Gastroesophageal sphincter (tissue), 4 donors: ENCODE results near the gene DDX17. TPM values are rescaled to one million over a fixed set of nuclear protein-coding genes. Genes with fewer than 3 reads are reported as not detected.

Source experiments
- ATAC-seq: fragments of 150-250 bp; one replicate; pipeline ENCODE4 v1.9.1; 2016; ENCODE audit warnings: mild to moderate bottlenecking, moderate library complexity
- H3K27ac ChIP-seq, 4 donors: fragments of 200-600 bp; sonication (generic) in 3 of 4; 1 replicate in 3 of 4; 2 replicates in 1 of 4; pipeline ENCODE4 v1.5.1; 2016 to 2019
- H3K27me3 ChIP-seq: fragments of 200-600 bp; sonication (generic); one replicate; pipeline ENCODE4 v1.5.1; 2019
- H3K36me3 ChIP-seq, 2 donors: fragments of 200-600 bp; sonication (generic); one replicate each; pipeline ENCODE4 v1.5.1; 2019; ENCODE audit warnings: control low read depth in 1 of 2
- H3K4me1 ChIP-seq, 3 donors: fragments of 200-600 bp; sonication (generic); 1 replicate in 2 of 3; 2 replicates in 1 of 3; pipeline ENCODE4 v1.5.1; 2016 to 2019; ENCODE audit warnings: control low read depth in 2 of 3
- H3K4me3 ChIP-seq, 2 donors: fragments of 200-600 bp; sonication (generic); one replicate each; pipeline ENCODE4 v1.5.1; 2019; ENCODE audit warnings: mild to moderate bottlenecking in 1 of 2, moderate library complexity in 1 of 2
- H3K9me3 ChIP-seq, 3 donors: fragments of 200-600 bp; sonication (generic); one replicate each; pipeline ENCODE4 v1.5.1; 2017 to 2019; ENCODE audit warnings: control low read depth in 2 of 3
- CTCF ChIP-seq, 4 experiments: fragments of 200-600 bp in 2 of 4; fragments of 450-650 bp in 2 of 4; sonication (generic) in 1 of 4; IDR thresholded peaks; one replicate each; pipeline ENCODE4 v1.5.1; 2017 to 2019; ENCODE audit warnings: antibody characterized with exemption in 4 of 4, mild to moderate bottlenecking in 2 of 4, moderate library complexity in 2 of 4
- EP300 ChIP-seq: sonication (generic); formaldehyde crosslinking; IDR thresholded peaks from one replicate; pipeline ENCODE4 v1.6.1; 2017; ENCODE audit warnings: antibody characterized with exemption, mild to moderate bottlenecking
- POLR2A ChIP-seq, 2 donors: fragments of 450-650 bp; IDR thresholded peaks; one replicate each; pipeline ENCODE4 v1.6.1; 2017; ENCODE audit warnings: antibody characterized with exemption in 2 of 2, mild to moderate bottlenecking in 2 of 2, moderate library complexity in 1 of 2
- POLR2AphosphoS5 ChIP-seq: sonication (generic); formaldehyde crosslinking; IDR thresholded peaks from one replicate; pipeline ENCODE4 v1.6.1; 2017; ENCODE audit warnings: antibody characterized with exemption
- WGBS, 2 donors: methylation state at CpG; one replicate each; pipeline ENCODE4 v1.1.5; 2018; ENCODE audit warnings: low coverage in 1 of 2; 5-methylcytosine and 5-hydroxymethylcytosine counted together
- total RNA-seq, 4 donors: library from RNA; depleted of rRNA; stranded (reverse); fragments of >200 nt; gene quantifications; one replicate each; pipeline ENCODE4 v1.1.0, GENCODE V29; 2016

DDX17 gene
- total RNA-seq, 4 donors from 2014 or later = 323 to 610 (median 490) TPM

DNA sequence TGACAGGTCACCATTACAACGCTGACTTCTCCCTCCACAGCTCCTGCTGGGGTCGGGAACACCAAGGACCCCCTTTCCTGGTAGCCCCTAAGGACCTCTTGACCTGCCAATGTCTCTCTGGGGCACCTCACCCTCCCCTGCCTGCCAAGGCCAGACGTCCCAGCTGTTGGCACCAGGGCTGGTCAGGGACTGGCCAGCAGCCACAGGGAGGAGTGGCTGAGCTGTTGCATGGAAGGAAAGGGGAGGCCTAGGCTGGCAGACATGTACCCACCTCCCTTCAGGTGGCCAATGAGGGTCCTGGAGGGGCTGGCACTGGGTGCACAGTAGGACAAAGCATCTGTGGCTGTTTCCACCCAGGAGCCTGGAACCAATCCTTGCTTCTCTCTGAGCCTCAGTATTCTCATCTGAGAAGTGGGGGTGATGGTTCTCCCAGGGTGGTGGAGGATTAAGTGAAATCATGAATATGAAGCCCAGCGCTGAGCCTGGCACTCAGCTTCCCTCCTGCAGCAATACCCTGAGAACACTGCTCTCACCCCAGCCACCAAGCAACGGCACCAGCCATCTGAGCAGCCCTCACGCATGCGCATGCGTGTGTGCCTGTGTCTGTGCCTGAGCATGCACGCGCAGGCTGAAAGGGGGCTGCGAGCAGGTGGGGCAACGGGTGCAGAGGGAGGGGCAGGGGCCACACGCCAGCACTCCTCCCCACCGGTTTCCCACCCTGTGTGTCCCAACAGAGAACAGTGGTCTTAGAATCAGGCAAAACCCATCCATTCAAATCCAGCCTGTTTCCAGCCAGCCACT, 57.0 kb downstream of the DDX17 start:
- peaks cover 85% of the 10 kb centered on the region for H3K27me3 ChIP-seq
- no peaks in the 10 kb centered on the region for H3K36me3 ChIP-seq
- no peaks in the 10 kb centered on the region for H3K9me3 ChIP-seq
- 83 to 84% methylated on average over 7 to 10 of the region's 14 CpGs for WGBS, 2 donors
- ATAC-seq = no peak
- H3K4me3 ChIP-seq = no peak overlapping the region
- peaks cover 0 to 8% (median 0%) of the 10 kb centered on the region in 3 donors for H3K4me1 ChIP-seq
- TF ChIP-seq POLR2AphosphoS5 (no peak), EP300 (no peak), POLR2A (IDR thresholded peaks at IDR 0.05) (no peak), CTCF (IDR thresholded peaks at IDR 0.05) (no peak)
- H3K27ac ChIP-seq = no peak overlapping the region

DNA sequence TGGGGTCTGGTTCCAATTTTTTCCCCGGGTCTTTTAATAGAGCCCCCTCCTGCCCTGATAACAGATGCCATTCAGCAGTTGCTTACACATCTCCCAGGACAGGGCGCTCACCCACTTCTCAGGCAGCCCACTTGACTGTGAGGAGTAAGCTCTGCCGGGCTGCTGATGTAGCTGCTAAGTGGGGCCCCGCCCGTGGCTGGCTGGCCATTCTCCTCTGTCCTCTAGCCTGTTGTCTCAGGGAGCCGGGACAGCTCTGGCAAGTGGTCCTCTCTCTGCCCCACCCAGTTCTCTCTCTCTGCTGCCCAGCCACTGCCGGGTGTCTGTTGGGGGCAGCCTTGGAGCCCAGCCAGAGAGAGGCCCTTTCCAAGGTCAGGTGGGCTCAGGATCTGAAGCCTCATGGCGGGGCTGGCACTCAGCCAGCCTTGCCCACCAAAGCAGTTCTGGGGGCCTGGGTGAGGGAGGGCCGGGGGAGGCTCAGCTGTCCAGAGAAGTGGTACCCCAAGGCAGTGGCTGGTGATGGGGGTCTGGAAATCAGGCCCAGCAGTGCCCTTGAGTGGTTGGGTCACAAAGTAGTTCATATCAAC, 60.0 kb downstream of the DDX17 start:
- H3K4me3 ChIP-seq = no peak overlapping the region
- H3K27ac ChIP-seq = no peak overlapping the region
- TF ChIP-seq POLR2A (IDR thresholded peaks at IDR 0.05) = no peak
- no peak for TF ChIP-seq EP300
- no peak for TF ChIP-seq CTCF (IDR thresholded peaks at IDR 0.05)
- TF ChIP-seq POLR2AphosphoS5 = no peak
- H3K4me1 ChIP-seq = no peaks in the 10 kb centered on the region
- H3K27me3 ChIP-seq = peaks cover 60% of the 10 kb centered on the region
- H3K36me3 ChIP-seq = no peaks in the 10 kb centered on the region
- ATAC-seq = no peak
- H3K9me3 ChIP-seq = no peaks in the 10 kb centered on the region
- WGBS, 2 donors = 20% methylated on average over 1 of the region's 9 CpGs; no CpG with 5 or more reads in 1 of the 2 donors

GRCh38 chr22:38444783-38445182, 61.3 kb downstream of the DDX17 start:
- no peak for TF ChIP-seq POLR2AphosphoS5
- no peaks in the 10 kb centered on the region for H3K4me1 ChIP-seq
- peaks cover 46% of the 10 kb centered on the region for H3K27me3 ChIP-seq

DNA sequence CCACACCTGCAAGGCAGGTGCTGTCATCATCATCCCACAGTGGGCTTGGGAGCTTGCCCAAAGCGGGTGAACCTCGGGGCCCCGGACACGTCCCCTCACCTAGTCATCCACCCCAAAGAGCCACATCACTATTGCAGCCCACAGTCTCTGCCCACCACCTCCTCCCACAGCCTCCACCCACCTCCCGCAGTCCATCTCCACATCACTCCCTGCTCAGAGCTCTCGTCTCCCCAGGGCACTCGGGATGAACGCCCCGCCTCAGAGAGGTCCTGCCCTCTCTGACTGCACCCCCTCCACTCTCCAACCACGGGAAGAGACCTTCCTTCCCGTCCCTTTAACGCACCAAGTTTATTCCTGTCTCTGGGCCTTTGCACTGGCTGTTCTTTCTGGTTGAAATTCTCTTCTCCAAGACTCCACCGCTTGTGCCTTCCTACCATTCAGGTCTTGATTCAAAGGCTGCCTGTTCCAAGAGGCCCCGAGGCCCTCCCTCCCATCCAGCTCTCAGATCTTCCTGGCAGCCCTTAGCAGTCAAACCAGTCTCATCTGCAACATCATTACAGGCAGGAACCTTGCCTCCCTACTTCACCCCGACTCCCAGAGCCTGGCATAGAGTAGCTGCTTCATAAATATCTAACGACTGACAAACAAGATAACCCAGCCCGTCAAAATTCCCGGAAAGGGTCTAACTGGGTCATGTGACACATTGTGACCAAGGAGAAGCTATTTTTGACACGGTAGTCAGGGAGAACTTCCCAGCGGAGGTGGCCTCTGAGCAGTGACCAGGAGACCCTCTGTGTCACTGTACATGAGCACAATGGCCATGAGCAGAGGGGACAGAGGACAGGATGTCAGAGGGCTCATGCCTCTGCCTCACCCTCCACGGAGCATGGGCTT, 62.2 kb downstream of the DDX17 start:
- H3K4me3 ChIP-seq = no peak overlapping the region
- H3K4me1 ChIP-seq = no peaks in the 10 kb centered on the region
- 43 to 65% methylated on average over 7 to 14 of the region's 21 CpGs for WGBS, 2 donors
- TF ChIP-seq POLR2A (IDR thresholded peaks at IDR 0.05) (no peak), CTCF (IDR thresholded peaks at IDR 0.05) (no peak), POLR2AphosphoS5 (no peak), EP300 (no peak)
- no peaks in the 10 kb centered on the region for H3K9me3 ChIP-seq
- peaks cover 43% of the 10 kb centered on the region for H3K27me3 ChIP-seq
- no peaks in the 10 kb centered on the region for H3K36me3 ChIP-seq
- H3K27ac ChIP-seq = no peak overlapping the region
- ATAC-seq = no peak

More at GRCh38 chr22:38444783-38445182, 61.3 kb downstream of the DDX17 start:
- Histone ChIP-seq H3K27ac (no peak overlapping the region), H3K9me3 (no peaks in the 10 kb centered on the region), H3K36me3 (no peaks in the 10 kb centered on the region), H3K4me3 (no peak overlapping the region)
- 94 to 100% methylated on average over 1 to 7 of the region's 10 CpGs for WGBS, 2 donors
- ATAC-seq = no peak

DNA sequence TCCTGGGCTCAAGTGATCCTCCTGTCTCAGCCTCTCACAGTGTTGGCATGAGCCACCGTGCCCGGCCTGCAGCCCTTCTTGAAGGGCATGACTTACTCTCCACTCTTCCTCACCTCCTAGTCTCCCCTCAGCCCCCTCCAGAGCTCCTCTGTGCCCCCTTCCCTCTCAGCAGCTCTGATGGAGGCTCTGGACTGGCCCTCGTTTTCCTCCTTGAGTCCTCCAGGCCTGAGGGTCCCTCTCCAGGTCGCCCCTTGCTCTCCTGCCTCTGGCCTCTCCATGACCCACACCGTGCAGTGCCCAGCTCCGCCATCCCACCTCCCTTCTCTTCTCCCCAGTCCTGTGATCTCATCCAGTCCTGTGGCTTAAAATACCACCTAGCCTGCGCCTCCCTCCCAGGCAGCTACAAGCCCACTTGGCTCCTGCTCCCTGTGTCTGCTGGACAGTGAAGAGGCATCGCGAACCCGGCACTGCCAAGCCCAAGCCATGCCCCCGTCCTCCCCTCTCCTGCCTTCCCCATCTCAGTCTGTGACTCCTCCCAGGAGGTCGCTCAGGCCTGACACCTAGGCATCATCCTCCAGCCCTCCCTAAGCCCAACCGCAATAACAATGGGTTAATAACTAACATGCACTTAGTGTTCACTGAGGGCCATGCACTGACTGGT, 63.0 kb downstream of the DDX17 start:
- TF ChIP-seq EP300 (no peak), POLR2AphosphoS5 (no peak)
- H3K27me3 ChIP-seq = peaks cover 40% of the 10 kb centered on the region
- H3K4me3 ChIP-seq = no peak overlapping the region
- H3K36me3 ChIP-seq = no peaks in the 10 kb centered on the region
- H3K4me1 ChIP-seq = no peaks in the 10 kb centered on the region
- H3K9me3 ChIP-seq = no peaks in the 10 kb centered on the region
- 59 to 80% methylated on average over 1 to 6 of the region's 13 CpGs for WGBS, 2 donors
- ATAC-seq = no peak
- H3K27ac ChIP-seq = no peak overlapping the region
